MV-4-11 (cell line): ENCODE results near the gene NMB.

Experiments
- DNase-seq: peaks from one replicate; lab custom pipeline; 2025; lab: John Stamatoyannopoulos, UW

Gene NMB

GRCh38 chr15:84611631-84612030, 46.4 kb downstream of the NMB start:
- DNase-seq, result no peak

GRCh38 chr15:84609818-84610525, 48.0 kb downstream of the NMB start:
- no peak for DNase-seq

- DNase-seq, result no peak
These were observed 49.2 kb downstream of the NMB start for GRCh38 chr15:84608707-84609284.

- DNase-seq, result no peak
These were observed 51.3 kb downstream of the NMB start for GRCh38 chr15:84606653-84607120.

- DNase-seq, result no peak
These were observed 52.5 kb downstream of the NMB start for GRCh38 chr15:84605554-84605882.
